SU-DHL-6 (cell line): ENCODE data around the gene ARAF.

ENCODE experiments used
- CTCF ChIP-seq: fragments of 200-600 bp; sonication (generic); IDR thresholded peaks from one replicate; pipeline ENCODE4 v1.5.1; 2017; ENCODE audit warnings: antibody characterized with exemption, mild to moderate bottlenecking, low read length, moderate library complexity; ENCODE audit not compliant: insufficient read depth, poor library complexity, severe bottlenecking
- EZH2phosphoT487 ChIP-seq: fragments of 200-600 bp; sonication (generic), shearing (Covaris generic); conservative IDR thresholded peaks from 2 replicates; pipeline ENCODE4 v1.6.1; 2018; ENCODE audit warnings: mild to moderate bottlenecking, antibody characterized with exemption, low read length, moderate library complexity, mixed read lengths

DNA sequence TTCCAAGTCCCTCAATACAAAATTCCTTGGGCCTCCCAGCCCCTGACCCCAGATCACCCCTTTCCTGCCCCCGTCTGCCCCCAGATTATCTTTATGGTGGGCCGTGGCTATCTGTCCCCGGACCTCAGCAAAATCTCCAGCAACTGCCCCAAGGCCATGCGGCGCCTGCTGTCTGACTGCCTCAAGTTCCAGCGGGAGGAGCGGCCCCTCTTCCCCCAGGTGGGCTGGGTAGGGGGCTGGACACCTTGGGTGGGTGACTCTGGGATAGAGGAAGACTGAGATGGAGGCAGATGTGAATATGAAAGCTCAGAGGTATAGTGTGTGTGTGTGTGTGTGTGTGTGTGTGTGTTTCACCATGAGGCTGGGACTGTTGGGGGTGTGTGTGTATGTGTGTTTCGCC lies 9.8 kb downstream of the ARAF start:
- no peak for TF ChIP-seq CTCF
- TF ChIP-seq EZH2phosphoT487 = no peak
